ENCODE measurements around the gene POLA1.

POLA1 gene

GRCh38 chrX:25026576-25026975, 332.9 kb downstream of the POLA1 start:
- no peak for TF ChIP-seq SPI1 (IDR thresholded peaks at IDR 0.05; ENCODE audit: borderline replicate concordance, low read depth)
- TF ChIP-seq CTCF (IDR thresholded peaks at IDR 0.05; ENCODE audit: insufficient read depth, low read length) = no peak
- TF ChIP-seq GABPA (IDR thresholded peaks at IDR 0.05; ENCODE audit: low read depth) = no peak
- no peak for TF ChIP-seq POLR2AphosphoS5 (IDR thresholded peaks at IDR 0.05; ENCODE audit: low read depth)
- Histone ChIP-seq H3K27ac (replicated peaks) (no peak overlapping the region), H3K4me3 (replicated peaks; ENCODE audit: insufficient read depth, low read length) (no peak overlapping the region), H3K27me3 (ENCODE audit: insufficient read depth, poor library complexity, severe bottlenecking) (peaks cover 27% of the 10 kb centered on the region)
- DNase-seq (ENCODE audit: low read depth in 1 of 2, low spot score in 1 of 2) = no peak

- Histone ChIP-seq H3K27ac (replicated peaks) (no peak overlapping the region), H3K27me3 (ENCODE audit: insufficient read depth, poor library complexity, severe bottlenecking) (peaks cover 8% of the 10 kb centered on the region), H3K4me3 (replicated peaks; ENCODE audit: insufficient read depth, low read length) (no peak overlapping the region)
- no peak for TF ChIP-seq CTCF (IDR thresholded peaks at IDR 0.05; ENCODE audit: insufficient read depth, low read length)
- DNase-seq (ENCODE audit: low read depth in 1 of 2, low spot score in 1 of 2) = no peak
Observed at GRCh38 chrX:25028726-25029125, 335.0 kb downstream of the POLA1 start.

GRCh38 chrX:25029288-25029825, 335.6 kb downstream of the POLA1 start:
- Histone ChIP-seq H3K4me3 (replicated peaks; ENCODE audit: insufficient read depth, low read length) (no peak overlapping the region), H3K27me3 (ENCODE audit: insufficient read depth, poor library complexity, severe bottlenecking) (peaks cover 4% of the 10 kb centered on the region), H3K27ac (replicated peaks) (no peak overlapping the region)
- TF ChIP-seq SPI1 (IDR thresholded peaks at IDR 0.05; ENCODE audit: borderline replicate concordance, low read depth) = no peak
- TF ChIP-seq GABPA (IDR thresholded peaks at IDR 0.05; ENCODE audit: low read depth) = no peak
- no peak for TF ChIP-seq REST (IDR thresholded peaks at IDR 0.05; ENCODE audit: insufficient replicate concordance, low read depth)
- no peak for TF ChIP-seq CTCF (IDR thresholded peaks at IDR 0.05; ENCODE audit: insufficient read depth, low read length)
- TF ChIP-seq POLR2AphosphoS5 (IDR thresholded peaks at IDR 0.05; ENCODE audit: low read depth) = no peak
- DNase-seq (ENCODE audit: low read depth in 1 of 2, low spot score in 1 of 2) = no peak

- Histone ChIP-seq H3K27ac (replicated peaks) (no peak overlapping the region), H3K27me3 (ENCODE audit: insufficient read depth, poor library complexity, severe bottlenecking) (no peaks in the 10 kb centered on the region), H3K4me3 (replicated peaks; ENCODE audit: insufficient read depth, low read length) (no peak overlapping the region)
- TF ChIP-seq SPI1 (IDR thresholded peaks at IDR 0.05; ENCODE audit: borderline replicate concordance, low read depth) = no peak
- no peak for TF ChIP-seq REST (IDR thresholded peaks at IDR 0.05; ENCODE audit: insufficient replicate concordance, low read depth)
- no peak for TF ChIP-seq GABPA (IDR thresholded peaks at IDR 0.05; ENCODE audit: low read depth)
- no peak for TF ChIP-seq CTCF (IDR thresholded peaks at IDR 0.05; ENCODE audit: insufficient read depth, low read length)
- no peak for TF ChIP-seq POLR2AphosphoS5 (IDR thresholded peaks at IDR 0.05; ENCODE audit: low read depth)
- DNase-seq (ENCODE audit: low read depth in 1 of 2, low spot score in 1 of 2) = no peak
Observed at GRCh38 chrX:25034889-25035288, 341.2 kb downstream of the POLA1 start.

All from HL-60 (cell line).